T-helper 9 cell (primary cell): ENCODE results near the gene NUDCD2.
"Not testable (repeated sequence)": the region's sequence is repeated elsewhere in the genome, so short reads cannot be mapped to it uniquely, and the experiment has no call there.

Source experiments
- DNase-seq: peaks from one replicate; pipeline ENCODE4 v3.0.0-alpha.2; 2020

Gene NUDCD2

DNA sequence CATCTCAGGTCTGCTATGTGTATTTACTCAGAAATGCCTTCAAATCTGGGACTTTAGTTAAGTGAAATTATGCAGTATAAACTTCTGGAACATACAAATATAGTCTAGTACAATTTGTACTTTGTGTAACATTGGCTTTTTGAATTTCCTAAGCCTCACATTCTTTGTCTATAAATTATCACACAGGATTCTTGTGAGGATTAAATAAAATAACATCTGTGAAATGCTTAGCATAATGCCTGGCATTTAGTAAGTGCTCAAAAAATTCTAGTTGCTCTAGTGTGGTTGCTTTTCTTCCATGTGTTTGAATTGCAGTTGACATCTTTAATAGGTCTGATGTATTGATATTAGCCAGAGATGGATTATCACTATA lies 3.1 kb upstream of the NUDCD2 start:
- no peak for DNase-seq

DNA sequence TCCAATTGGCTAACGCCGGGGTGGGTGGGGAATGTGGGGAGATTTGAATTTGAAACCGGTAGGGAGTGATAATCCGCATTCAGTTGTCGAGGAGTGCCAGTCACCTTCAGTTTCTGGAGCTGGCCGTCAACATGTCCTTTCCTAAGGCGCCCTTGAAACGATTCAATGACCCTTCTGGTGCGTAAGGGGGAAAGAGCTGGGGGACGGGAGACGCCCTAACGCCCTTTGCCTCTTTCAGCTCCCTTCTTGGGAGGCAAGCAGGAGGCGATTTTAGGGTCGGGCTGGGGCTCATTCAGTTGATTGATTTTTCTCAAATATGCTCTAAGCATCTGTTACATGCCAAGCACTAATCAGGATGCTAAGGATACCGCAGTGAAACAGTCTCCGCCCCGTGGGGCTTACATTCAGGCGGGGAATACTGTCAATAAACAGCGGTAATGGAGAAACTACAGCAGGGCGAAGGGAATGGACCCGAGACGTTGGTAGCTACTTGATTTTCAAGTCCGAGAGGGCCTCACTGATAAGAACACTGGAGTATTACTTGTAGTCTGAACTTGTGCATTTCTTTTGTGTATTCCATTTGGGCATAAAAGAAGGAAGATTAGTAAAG lies 765 bp upstream of the NUDCD2 start, which contains the start of gene HMMR:
HMMR (plus strand) TSS at position 71 of the 610 bp plus-strand sequence; CDS start at position 132, 61 bp downstream.
- no peak for DNase-seq

DNA sequence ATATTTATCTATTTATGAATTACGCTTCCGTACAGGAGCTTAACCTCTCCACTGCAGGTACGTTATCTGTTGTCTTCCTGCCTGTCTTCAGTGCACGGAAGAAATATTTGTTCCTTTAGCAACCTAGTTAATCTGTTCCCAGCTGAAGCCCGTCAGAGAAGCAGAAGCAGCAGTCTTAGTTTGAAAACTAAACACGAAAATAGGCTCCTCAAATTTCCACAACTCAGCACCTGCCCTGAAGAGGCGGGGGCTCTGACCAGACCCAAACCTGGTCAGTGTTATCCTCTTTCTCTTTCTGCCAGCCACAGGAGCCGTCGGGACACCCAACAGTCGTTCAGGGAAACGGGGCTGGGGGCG lies 462 bp downstream of the NUDCD2 start:
- no peak for DNase-seq

DNA sequence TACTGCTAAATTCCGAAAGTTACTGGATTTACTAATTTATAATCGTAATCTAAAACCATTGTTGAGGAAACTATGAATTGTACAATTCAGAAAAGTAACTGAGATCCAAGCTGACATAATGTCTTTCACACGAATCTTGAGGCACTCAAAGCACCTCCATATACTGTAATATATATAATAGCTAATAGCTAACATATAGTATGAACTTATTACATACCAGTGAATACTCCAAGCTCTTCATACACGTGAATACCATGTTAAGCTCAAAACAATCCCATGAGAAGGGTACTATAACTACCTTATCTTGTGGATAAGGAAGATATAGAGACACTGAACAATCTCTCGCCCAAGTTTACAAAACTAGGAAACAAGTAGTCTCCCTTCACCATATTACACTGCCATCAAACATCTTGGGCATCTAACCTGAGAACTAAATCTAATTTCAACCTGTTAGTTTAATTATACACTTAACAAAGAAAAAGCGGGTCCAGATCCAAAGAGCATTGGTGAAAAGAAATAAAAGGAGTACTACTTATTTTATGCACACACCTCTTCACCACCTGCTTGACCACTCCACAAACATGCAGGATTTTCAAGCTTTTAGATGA lies 1.0 kb downstream of the NUDCD2 start:
- no peak for DNase-seq

DNA sequence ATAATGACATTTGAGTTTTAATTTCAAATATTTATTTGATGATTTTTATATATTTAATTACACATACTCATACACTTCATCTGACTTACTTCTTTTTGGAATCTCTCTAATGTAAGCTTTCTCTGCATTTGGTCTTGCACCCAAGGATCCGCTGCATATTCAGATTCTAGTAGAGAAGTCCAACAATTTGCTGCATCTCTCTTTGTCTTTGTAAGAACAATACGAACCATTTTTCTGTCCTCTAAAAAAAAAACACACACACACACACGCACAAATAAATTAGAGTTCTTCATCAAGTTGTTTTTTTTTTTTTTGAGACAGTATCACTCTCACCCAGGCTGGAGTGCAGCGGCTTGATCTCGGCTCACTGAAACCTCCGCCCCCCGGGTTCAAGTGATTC lies 3.1 kb downstream of the NUDCD2 start:
- no peak for DNase-seq

DNA sequence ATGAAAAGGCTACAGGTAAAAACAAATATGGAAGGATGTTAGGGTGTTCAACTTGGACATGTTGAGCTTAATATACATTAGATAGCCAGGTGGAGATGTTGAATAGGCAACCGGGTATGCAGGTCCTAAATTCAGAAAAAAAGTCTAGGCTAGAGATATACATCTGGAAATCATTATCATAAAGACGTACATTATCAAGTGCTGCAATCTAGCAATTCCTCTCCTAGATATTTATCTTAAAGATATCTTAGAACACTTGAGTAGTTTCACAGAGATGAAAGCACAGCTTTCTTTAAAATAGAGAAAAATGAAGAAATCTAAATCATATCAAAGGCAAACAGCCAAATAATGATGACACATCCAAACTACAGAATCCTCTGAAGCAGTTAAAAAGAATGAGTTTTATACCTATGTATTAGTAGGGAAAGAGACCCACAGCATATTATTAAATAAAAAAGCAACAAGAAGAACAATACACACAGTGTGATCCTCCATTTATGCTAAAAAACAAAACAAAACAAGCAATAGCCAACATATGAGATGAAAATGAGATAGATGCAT lies 3.8 kb downstream of the NUDCD2 start:
- no peak for DNase-seq

DNA sequence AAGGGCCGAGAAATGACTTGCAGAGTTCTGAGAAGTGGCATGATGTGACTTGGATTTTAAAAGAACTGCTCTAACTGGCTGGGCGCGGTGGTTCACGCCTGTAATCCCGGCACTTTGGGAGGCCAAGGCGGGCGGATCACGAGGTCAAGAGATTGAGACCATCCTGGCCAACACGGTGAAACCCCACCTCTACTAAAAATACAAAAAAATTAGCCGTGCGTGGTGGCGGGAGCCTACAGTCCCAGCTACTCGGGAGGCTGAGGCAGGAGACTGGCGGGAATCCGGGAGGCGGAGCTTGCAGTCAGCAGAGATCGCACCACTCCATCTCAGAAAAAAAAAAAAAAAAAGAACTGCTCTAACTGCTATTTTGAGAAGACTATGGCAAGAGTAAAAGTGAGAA lies 4.5 kb downstream of the NUDCD2 start:
- DNase-seq: not testable (repeated sequence)

DNA sequence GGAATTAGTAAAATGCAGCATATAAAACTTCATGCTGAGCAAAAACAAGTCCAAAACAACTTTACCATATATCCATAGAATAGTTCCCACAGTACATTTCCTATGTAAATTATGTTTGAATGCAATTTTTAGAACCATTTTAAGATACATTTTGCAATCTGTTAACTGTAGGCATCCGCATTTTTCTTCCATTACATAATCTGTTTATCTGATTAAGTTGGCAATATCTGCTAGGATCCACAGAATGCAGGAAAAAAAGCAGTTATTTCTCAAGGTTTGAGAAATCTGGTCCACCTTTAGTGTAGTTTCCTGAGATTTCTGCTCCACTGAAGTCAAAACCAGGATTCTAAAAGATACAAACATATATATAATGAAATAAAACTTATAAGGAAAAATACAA lies 6.2 kb downstream of the NUDCD2 start:
- DNase-seq: no peak

DNA sequence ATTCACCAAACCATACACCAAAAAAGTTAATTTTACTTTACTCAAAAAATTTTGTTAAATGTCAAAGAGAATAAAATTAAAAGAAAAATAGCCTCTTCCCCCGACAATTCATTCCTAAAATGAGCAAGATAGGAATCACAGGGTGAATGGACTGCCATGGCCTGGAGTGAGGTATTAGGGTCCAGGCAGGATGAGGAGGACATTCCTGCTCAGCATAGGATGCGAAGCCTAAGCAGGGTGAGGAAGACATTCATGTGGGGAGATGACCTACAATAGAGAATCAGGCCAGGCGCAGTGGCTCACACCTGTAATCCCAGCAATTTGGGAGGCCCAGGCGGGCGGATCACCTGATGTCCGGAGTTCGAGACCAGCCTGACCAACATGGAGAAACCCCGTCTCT lies 8.4 kb downstream of the NUDCD2 start:
- no peak for DNase-seq

DNA sequence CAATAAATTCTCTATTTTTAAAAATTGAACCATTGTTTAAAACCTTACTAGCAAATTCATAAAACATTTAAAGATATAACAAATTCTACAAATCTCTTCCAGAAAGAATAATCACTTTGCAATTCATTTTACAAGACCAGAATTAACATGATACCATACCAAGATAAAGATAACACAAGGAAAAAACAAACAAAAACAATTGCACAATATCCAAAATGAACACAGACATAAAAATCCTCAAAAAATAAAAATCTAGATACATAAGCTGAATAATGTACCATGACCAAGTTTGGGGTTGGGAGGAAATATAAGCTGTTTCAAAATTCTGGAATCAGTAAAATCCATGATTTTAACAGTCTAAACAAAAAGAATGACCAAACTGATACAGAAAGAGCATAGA lies 11.4 kb downstream of the NUDCD2 start:
- DNase-seq: no peak

DNA sequence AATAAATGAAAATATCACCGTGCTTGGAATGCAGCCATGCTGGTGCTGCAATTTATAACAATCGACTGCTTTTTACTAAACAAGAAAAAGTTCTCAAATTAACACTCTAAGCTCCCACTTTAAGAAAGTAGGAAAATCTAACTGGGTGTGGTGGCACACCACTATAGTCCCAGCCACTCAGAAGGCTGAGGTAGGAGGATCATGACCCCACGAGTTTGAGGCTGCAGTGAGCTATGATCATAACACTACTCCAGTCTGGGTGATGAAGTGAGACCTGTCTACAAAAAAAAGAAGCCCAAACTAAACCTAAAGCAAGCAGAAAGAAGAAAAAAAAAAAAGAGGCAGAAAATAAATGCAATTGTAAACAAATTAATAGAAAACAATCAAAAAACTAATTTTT lies 12.0 kb downstream of the NUDCD2 start:
- DNase-seq: no peak

DNA sequence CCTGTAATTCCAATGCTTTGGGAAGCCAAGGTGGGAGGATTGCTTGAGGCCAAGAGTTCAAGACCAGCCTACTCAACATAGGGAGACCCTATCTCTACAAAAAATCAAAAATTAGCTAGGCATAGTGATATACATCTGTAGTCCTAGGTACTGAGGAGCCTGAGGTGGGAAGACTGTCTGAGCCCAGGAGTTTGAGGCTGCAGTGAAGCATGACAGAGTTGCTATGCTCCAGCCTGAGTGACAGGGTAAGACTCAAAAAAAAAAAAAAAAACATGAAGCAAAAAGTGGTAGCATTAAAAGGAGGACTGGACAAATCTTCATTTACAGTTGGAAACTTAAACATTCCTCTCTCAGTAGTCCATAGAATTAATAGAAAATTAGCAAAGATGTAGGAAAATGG lies 12.7 kb downstream of the NUDCD2 start:
- no peak for DNase-seq

DNA sequence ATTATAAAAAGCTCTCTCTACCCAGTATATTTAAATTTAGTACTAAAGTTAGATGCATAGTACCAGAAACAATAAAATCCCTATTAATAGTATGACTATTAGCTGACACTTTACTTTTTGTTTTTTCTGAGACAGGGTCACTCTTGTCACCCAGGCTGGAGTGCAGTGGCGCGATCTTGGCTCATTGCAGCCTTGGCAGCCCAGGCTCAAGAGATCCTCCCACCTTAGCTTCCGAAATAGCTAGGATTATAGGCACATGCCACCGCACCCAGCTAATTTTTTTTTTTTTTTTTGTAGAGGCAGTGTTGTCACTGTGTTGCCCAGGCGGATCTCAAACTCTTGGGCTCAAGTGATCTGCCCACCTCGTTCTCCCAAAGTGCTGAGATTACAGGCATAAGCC lies 14.6 kb downstream of the NUDCD2 start:
- no peak for DNase-seq

DNA sequence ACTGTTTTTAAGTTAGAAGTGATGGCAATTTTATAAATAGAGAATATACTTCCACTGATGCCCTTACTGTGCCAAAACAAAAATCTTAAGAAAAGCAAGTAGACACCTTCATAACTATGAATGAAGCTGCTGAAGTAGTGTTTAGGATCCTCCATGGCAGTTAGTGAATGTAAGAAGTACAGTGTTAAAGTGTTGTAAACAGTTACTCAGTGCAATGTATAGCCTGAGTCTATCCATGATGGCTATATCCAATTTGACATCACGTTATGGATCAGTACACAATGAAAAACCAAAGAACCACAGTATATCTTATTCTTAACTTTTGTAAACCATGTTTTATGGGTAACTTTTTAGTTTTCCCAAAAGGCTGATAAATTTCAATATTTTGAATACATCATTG lies 15.4 kb downstream of the NUDCD2 start:
- no peak for DNase-seq

DNA sequence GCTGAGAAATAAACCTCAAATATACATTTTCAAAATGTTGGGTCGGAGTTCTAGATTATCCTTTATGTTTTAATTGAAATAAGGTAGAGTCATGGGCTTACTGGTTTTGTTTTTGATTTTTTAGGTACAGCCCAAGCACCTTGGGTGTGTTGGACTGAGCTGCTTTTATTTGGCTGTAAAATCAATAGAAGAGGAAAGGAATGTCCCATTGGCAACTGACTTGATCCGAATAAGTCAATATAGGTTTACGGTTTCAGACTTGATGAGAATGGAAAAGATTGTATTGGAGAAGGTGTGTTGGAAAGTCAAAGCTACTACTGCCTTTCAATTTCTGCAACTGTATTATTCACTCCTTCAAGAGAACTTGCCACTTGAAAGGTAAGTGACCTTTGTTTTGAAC lies 18.9 kb downstream of the NUDCD2 start:
- DNase-seq: no peak

DNA sequence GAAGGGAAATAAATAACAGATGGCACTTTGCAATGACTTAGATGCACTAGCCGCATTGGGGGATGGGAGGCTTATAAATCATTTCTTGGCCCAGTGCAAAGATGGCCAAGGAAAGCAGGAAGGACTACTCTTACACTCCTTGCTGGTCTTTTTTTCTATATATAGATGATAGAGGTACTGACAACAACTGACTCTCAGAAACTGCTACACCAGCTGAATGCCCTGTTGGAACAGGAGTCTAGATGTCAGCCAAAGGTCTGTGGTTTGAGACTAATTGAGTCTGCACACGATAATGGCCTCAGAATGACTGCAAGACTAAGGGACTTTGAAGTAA lies 20.8 kb downstream of the NUDCD2 start:
- no peak for DNase-seq

DNA sequence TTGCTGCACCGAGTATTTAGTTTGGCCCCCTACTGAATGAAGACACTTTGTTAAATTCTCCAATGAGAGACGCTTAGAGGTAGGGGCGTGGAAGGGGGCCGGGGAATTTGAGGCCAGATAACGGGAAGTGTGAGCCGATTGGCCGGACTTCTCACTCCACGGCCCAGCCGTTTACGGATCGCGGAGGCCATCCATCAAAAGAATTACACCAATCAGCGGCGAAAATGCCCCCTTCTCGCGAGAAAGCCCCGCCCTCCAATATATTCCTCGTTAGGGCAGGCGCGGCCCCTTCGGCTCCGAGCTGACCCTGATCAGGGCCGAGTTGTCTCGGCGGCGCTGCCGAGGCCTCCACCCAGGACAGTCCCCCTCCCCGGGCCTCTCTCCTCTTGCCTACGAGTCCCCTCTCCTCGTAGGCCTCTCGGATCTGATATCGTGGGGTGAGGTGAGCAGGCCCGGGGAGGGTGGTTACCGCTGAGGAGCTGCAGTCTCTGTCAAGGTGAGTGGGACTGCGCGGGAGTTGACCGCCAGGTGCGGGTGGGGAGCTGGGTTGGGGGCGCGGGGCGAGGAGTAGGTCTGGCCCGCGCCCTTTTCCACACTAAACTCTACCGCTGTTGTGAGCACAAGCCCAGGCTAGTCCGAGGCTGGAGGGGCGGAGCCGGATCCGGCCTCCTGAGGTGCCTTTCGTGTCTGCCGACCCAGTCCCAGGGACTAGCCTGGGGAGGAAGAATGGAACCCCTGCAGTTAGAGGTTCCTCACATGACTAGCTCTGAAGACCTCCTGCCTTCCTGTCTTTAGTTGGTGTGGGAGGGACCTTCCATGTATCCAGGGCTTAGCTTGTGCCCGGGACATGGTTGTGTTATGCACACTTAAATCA lies 22.4 kb downstream of the NUDCD2 start, which contains the start of gene CCNG1:
CCNG1 (plus strand) TSS at position 287 of the 874 bp plus-strand sequence. CDS start 1,662 bp downstream, outside the sequence.
- peak; percentile 78 for DNase-seq

DNA sequence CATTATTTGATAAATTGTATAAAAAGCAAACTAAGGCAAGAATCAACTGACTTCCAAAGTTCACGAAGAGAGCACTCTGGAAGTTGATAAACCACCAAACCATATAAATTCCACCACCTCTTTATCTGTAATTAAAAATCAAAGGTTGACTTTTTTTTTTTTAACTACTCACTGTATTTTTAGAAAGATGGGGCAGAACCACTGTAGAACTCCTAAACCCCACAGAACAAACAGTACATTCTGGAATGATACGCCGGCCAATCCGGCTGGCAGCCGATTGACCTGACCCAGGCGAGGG lies 22.9 kb downstream of the NUDCD2 start:
- no peak for DNase-seq

DNA sequence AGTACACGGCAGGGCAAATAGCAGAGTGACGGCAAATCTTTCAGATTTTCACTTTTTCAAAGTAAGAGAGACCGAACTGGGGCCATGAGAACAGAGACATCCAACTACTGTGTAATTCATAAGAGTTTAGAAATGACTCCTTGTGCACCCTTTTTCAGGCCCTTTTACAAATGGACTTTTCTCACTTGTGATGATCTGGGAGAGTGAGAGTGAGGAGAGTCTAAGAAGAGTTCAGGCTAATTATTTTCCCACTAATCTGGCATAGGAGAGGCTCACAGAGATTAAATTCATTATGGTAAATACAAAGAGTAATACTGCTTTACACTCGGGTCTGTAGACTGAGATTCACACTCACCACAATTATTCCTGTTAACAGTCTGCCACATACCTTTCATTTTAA lies 23.4 kb downstream of the NUDCD2 start:
- DNase-seq: no peak

DNA sequence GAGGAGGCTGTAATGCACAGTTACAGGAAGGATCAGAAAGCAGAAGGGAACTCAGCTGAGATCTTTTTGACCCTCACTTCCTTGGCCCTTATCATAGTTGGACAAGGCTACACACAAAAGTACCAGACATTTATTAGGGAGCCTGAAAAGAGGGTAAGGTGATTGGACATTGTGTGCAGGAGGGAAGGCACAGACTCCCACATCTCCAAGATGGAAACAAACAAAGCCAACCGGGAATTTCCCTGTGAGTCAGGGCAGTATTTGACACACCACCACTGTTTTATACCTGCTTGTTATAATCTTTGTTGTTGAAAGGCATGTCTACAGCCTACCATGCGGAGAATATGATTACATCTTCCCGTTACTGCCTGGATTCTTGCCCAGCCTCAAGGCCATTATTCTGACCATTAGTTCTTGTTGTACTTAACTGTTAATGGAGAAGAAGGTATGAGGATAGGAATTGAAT lies 25.5 kb downstream of the NUDCD2 start:
- DNase-seq: no peak

DNA sequence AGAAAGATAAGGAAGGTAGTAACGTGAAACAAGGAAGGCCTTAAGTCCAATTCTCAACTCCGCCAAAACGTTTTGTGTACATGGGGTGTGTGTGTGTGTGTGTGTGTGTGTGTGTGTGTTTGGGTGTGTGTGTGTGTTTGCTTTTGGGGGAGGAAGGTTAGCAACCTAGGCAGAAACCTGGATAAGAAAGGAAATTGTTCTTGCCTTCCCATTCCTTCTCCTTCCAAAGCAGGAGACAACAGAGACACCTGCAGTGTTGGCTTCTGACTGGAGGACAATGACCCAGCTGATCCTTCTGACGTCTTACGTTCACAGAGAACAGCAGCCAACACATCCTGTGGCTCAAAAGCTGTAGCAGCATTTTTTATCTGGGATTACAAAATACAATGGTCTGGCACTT lies 26.6 kb downstream of the NUDCD2 start:
- no peak for DNase-seq

DNA sequence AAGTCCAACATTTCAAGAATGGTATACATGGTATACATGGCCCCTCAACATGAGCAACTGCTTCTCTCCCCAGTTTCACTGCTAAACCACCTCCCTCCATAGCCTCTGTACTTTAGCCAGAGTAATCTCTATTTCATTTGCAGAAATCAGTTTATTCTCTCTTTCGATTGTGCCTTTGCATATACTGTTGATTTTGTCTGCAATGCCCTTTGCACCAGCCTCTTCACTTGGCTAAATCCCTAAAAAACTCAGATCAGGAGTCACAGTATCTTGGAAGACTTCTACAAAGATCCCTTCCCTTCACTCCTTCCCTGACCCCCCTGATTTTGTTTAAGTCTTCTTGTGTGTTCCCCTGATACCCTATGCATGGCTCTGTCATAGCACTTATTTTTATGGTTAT lies 27.4 kb downstream of the NUDCD2 start:
- no peak for DNase-seq

DNA sequence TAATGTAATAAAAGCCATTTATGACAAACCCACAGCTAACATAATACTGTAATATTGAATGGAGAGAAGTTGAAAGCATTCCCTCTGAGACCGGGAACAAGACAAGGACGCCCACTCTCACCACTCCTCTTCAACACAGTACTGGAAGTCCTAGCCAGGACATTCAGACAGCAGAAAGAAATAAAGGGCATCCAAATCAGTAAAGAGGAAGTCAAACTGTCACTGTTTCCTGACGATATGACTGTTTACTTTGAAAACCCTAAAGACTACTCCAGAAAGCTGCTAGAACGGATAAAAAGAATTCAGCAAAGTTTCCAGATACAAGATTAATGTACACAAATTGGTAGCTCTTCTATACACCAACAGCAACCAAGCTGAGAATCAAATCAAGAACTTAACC lies 33.8 kb downstream of the NUDCD2 start:
- DNase-seq: not testable (repeated sequence)

DNA sequence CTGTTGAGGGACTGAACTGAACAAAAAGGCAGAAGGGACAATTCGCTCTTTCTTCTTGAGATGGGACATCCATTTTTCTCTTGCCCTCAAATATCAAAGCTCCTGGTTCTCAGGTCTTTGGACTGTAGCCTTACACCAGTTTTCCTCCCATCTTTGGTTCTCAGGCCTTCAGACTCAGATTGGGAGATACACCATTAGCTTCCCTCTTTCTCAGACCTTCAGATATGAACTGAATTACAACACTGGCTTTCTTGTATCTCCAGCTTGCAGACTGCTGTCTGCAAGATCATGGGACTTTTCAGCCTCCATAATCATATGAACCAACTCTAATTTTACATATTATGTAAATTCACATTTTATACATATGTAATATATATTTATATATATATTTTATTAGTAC lies 35.1 kb downstream of the NUDCD2 start:
- no peak for DNase-seq
